ENCODE results near the gene OLFM1. TPM values are rescaled to one million over a fixed set of nuclear protein-coding genes. Genes with fewer than 3 reads are reported as not detected.
A peak's percentile ranks its signal among the peaks of the same experiment; 100 is the strongest.
"Not testable (repeated sequence)": the region's sequence is repeated elsewhere in the genome, so short reads cannot be mapped to it uniquely, and the experiment has no call there.

Gene OLFM1
- total RNA-seq, 1 donor from 2014 or later = 2.8 TPM

DNA sequence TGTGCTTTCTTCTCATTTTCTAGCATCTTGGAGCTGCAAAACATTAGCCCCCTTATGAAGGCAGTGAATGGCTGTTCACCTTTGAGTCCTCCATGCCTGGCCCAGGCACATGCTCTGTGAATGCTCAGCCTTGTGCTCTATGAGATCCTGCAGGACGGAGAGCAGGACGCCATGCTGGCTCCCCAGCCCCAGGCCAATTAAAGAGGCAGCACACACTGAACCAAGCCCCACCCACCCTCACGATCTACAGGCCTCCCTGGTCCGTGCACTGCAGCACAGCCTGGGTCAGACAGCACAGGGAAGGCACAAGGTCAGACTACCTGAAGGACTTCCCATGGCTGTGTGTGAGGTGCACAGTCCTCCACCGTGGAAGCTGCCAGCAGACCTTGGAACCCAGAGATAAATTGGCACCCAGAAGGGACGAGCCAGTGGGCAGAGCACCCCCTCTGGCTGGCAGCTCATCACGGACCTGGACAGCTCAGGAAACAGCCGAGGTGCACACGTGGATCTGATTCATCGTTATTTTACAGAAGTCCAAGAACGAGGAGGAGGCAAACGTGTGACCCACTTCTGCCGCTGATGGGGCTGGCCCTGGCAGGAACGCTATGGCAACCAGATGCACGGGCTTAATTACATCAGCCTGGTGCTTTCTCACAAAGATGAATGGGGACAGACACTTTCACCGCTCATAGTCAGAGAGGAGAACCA lies 59.5 kb downstream of the OLFM1 start:
- TF ChIP-seq, protein P1, sequence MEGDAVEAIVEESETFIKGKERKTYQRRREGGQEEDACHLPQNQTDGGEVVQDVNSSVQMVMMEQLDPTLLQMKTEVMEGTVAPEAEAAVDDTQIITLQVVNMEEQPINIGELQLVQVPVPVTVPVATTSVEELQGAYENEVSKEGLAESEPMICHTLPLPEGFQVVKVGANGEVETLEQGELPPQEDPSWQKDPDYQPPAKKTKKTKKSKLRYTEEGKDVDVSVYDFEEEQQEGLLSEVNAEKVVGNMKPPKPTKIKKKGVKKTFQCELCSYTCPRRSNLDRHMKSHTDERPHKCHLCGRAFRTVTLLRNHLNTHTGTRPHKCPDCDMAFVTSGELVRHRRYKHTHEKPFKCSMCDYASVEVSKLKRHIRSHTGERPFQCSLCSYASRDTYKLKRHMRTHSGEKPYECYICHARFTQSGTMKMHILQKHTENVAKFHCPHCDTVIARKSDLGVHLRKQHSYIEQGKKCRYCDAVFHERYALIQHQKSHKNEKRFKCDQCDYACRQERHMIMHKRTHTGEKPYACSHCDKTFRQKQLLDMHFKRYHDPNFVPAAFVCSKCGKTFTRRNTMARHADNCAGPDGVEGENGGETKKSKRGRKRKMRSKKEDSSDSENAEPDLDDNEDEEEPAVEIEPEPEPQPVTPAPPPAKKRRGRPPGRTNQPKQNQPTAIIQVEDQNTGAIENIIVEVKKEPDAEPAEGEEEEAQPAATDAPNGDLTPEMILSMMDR (IDR thresholded peaks at IDR 0.05) = no peak
- H3K27ac Mint-ChIP-seq (ENCODE audit: unreplicated experiment) = no peak overlapping the region

DNA sequence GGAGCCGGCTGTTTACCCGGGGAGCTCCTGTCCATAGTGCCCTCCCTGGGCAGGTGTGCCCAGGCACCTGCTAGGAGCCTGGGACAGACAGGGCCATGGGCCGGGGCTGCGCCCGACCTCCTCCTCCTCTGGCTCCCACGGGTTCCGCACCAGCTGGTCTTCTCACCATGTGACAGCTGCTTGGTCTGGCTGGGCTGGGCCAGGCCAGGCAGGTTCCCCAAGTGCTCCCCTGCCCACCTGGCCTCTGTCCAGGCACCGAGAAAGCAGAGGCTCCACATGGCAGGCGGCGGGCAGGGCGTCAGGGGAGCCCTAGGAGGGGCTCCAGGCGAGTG lies 60.0 kb downstream of the OLFM1 start:
- TF ChIP-seq, protein P1 (IDR thresholded peaks at IDR 0.05) = no peak
- peaks cover 42% of the 10 kb centered on the region for H3K27me3 Mint-ChIP-seq (ENCODE audit: low read depth)
- H3K4me1 Mint-ChIP-seq (ENCODE audit: low read depth) = no peaks in the 10 kb centered on the region
- H3K27ac Mint-ChIP-seq (ENCODE audit: unreplicated experiment) = no peak overlapping the region
- H3K9me3 Mint-ChIP-seq (ENCODE audit: low read depth) = peaks cover 9% of the 10 kb centered on the region
- H3K36me3 Mint-ChIP-seq (ENCODE audit: low read depth) = peaks cover 2% of the 10 kb centered on the region
- no peak for DNase-seq (ENCODE audit: low spot score)
- no peak overlapping the region for H3K4me3 Mint-ChIP-seq (ENCODE audit: unreplicated experiment)

More for the DNA sequence above, 59.5 kb downstream of the OLFM1 start:
- H3K36me3 Mint-ChIP-seq (ENCODE audit: low read depth) = peaks cover 2% of the 10 kb centered on the region
- H3K27me3 Mint-ChIP-seq (ENCODE audit: low read depth) = peaks cover 42% of the 10 kb centered on the region
- no peak for DNase-seq (ENCODE audit: low spot score)
- no peaks in the 10 kb centered on the region for H3K4me1 Mint-ChIP-seq (ENCODE audit: low read depth)
- H3K4me3 Mint-ChIP-seq (ENCODE audit: unreplicated experiment) = no peak overlapping the region
- H3K9me3 Mint-ChIP-seq (ENCODE audit: low read depth) = peaks cover 9% of the 10 kb centered on the region

DNA sequence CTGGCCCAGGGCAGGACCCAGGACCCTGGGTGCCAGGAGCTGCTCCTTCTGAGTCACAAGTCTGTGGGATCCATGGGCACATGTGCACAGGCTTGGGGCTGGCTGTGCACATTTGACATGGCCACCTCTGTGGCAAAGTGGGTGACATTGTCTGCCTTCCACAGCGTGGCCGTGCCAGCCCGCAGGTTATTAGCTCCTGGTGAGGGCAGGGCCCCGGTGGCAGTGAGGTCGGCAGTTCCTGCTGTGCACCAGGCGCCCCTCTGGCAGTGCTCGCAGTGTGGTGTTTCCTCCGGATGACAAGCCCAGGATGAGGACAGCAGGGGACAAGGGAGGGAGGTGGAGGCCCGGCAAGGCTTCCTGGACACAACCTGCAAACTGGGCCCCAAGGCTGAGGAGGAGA lies 60.5 kb downstream of the OLFM1 start:
- Mint-ChIP-seq H3K4me1 (ENCODE audit: low read depth) (no peaks in the 10 kb centered on the region), H3K27ac (ENCODE audit: unreplicated experiment) (no peak overlapping the region), H3K4me3 (ENCODE audit: unreplicated experiment) (no peak overlapping the region), H3K9me3 (ENCODE audit: low read depth) (peaks cover 9% of the 10 kb centered on the region), H3K27me3 (ENCODE audit: low read depth) (peaks cover 45% of the 10 kb centered on the region), H3K36me3 (ENCODE audit: low read depth) (peaks cover 2% of the 10 kb centered on the region)
- DNase-seq (ENCODE audit: low spot score) = no peak
- TF ChIP-seq, protein P1 (IDR thresholded peaks at IDR 0.05) = no peak

DNA sequence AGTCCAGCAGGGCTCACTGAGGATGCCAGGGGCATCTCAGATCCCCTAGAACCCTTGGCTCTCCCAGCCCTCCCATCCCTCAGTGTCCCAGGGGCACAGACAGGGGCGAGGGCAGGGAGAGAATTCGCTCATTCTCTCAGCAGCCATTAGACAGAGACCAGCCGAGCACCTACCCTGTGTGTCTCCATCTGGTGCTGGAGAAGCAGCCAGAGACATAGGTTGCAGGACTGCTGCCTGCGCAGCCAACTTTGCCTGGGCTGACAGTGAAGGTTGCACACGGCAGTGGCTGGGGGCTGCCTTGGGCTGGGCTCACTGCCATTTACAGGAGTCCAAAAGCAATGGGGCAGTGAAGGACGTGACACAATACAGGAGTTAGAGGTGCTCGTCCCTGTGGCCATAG lies 60.9 kb downstream of the OLFM1 start:
- H3K4me1 Mint-ChIP-seq (ENCODE audit: low read depth) = no peaks in the 10 kb centered on the region
- peaks cover 41% of the 10 kb centered on the region for H3K27me3 Mint-ChIP-seq (ENCODE audit: low read depth)
- peaks cover 9% of the 10 kb centered on the region for H3K9me3 Mint-ChIP-seq (ENCODE audit: low read depth)
- no peak for DNase-seq (ENCODE audit: low spot score)
- peak overlapping the region; percentile 41 for H3K27ac Mint-ChIP-seq (ENCODE audit: unreplicated experiment)
- H3K36me3 Mint-ChIP-seq (ENCODE audit: low read depth) = peaks cover 2% of the 10 kb centered on the region
- TF ChIP-seq, protein P1 (IDR thresholded peaks at IDR 0.05) = no peak
- H3K4me3 Mint-ChIP-seq (ENCODE audit: unreplicated experiment) = no peak overlapping the region

DNA sequence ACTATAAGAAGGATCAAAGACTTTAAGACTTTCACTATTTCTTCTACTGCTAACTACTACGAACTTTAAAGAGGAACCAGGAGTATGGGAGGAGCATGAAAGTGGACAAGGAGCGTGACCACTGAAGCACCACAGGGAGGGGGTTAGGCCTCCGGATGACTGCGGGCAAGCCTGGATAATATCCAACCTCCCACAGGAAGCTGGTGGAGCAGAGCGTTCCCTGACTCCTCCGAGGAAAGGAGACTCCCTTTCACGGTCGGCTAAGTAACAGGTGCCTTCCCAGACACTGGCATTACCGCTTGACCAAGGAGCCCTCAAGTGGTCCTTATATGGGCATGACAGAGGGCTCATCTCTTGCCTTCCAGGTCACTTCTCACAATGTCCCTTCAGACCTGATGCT lies 62.4 kb downstream of the OLFM1 start:
- H3K9me3 Mint-ChIP-seq (ENCODE audit: low read depth); H3K36me3 Mint-ChIP-seq (ENCODE audit: low read depth); H3K4me1 Mint-ChIP-seq (ENCODE audit: low read depth); H3K4me3 Mint-ChIP-seq (ENCODE audit: unreplicated experiment); DNase-seq (ENCODE audit: low spot score); H3K27ac Mint-ChIP-seq (ENCODE audit: unreplicated experiment): not testable (repeated sequence)
- H3K27me3 Mint-ChIP-seq (ENCODE audit: low read depth) = peaks cover 36% of the 10 kb centered on the region

DNA sequence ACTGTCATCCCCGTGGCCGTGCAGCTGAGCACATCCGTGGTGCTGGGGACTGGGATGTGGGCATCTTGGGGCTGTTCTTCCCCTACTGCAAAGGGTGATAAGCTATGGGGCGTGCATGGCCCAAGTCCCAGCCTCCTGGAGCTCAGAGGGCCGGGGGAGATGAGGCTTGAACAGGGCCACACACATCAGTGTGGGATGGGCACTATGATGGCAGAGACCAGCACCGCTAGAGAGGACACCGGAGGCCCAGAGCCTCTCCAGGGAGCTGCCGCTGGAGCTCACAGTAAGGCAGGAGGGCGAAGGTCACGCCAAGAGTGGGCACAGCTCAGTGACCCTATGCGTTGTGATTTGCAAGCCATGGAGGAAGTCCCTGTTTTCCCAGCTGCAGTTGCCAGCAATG lies 63.5 kb downstream of the OLFM1 start:
- peaks cover 27% of the 10 kb centered on the region for H3K27me3 Mint-ChIP-seq (ENCODE audit: low read depth)
- peaks cover 2% of the 10 kb centered on the region for H3K36me3 Mint-ChIP-seq (ENCODE audit: low read depth)
- H3K4me3 Mint-ChIP-seq (ENCODE audit: unreplicated experiment) = no peak overlapping the region
- peaks cover 9% of the 10 kb centered on the region for H3K9me3 Mint-ChIP-seq (ENCODE audit: low read depth)
- TF ChIP-seq, protein P1 (IDR thresholded peaks at IDR 0.05) = no peak
- H3K27ac Mint-ChIP-seq (ENCODE audit: unreplicated experiment) = no peak overlapping the region
- DNase-seq (ENCODE audit: low spot score) = no peak
- no peaks in the 10 kb centered on the region for H3K4me1 Mint-ChIP-seq (ENCODE audit: low read depth)
